ENCODE measurements around the gene SDC4.

SDC4 gene

GRCh38 chr20:45318386-45318939 is 29.8 kb downstream of the SDC4 start:
- DNase-seq (ENCODE audit: low spot score) = no peak

GRCh38 chr20:45317826-45318225 is 30.4 kb downstream of the SDC4 start:
- DNase-seq (ENCODE audit: low spot score) = no peak

GRCh38 chr20:45316150-45317080 is 31.8 kb downstream of the SDC4 start:
- no peak for DNase-seq (ENCODE audit: low spot score)

GRCh38 chr20:45315672-45316071 is 32.6 kb downstream of the SDC4 start:
- DNase-seq (ENCODE audit: low spot score) = no peak

GRCh38 chr20:45313943-45314342 is 34.3 kb downstream of the SDC4 start:
- no peak for DNase-seq (ENCODE audit: low spot score)

- DNase-seq (ENCODE audit: low spot score) = no peak
Observed at GRCh38 chr20:45313065-45313695, 35.0 kb downstream of the SDC4 start.

GRCh38 chr20:45312241-45312640 is 36.0 kb downstream of the SDC4 start:
- DNase-seq (ENCODE audit: low spot score) = no peak

GRCh38 chr20:45311589-45312211 is 36.5 kb downstream of the SDC4 start:
- DNase-seq (ENCODE audit: low spot score) = peak; percentile 59

- DNase-seq (ENCODE audit: low spot score) = no peak
Observed at GRCh38 chr20:45309075-45309474, 39.1 kb downstream of the SDC4 start.

GRCh38 chr20:45308117-45308778 is 40.0 kb downstream of the SDC4 start, which contains the start of gene MATN4:
Gene MATN4, minus strand, starts transcription at chr20:45308299. Its CDS starts 2,717 bp downstream, at chr20:45305582.
- no peak for DNase-seq (ENCODE audit: low spot score)

- no peak for DNase-seq (ENCODE audit: low spot score)
Observed at GRCh38 chr20:45307076-45307640, 41.1 kb downstream of the SDC4 start.

GRCh38 chr20:45306431-45306982 is 41.7 kb downstream of the SDC4 start, which contains the start of gene RBPJL:
Gene RBPJL, plus strand, starts transcription at chr20:45306840. Its CDS starts 83 bp downstream, at chr20:45306923.
- DNase-seq (ENCODE audit: low spot score) = no peak

GRCh38 chr20:45305262-45305661 is 43.0 kb downstream of the SDC4 start:
- no peak for DNase-seq (ENCODE audit: low spot score)

- DNase-seq (ENCODE audit: low spot score) = no peak
Observed at GRCh38 chr20:45304464-45304999, 43.7 kb downstream of the SDC4 start.

GRCh38 chr20:45303586-45304463 is 44.4 kb downstream of the SDC4 start:
- no peak for DNase-seq (ENCODE audit: low spot score)

- DNase-seq (ENCODE audit: low spot score) = no peak
Observed at GRCh38 chr20:45301824-45302271, 46.4 kb downstream of the SDC4 start.

- DNase-seq (ENCODE audit: low spot score) = no peak
Observed at GRCh38 chr20:45300961-45301360, 47.3 kb downstream of the SDC4 start.

- no peak for DNase-seq (ENCODE audit: low spot score)
Observed at GRCh38 chr20:45299786-45300185, 48.4 kb downstream of the SDC4 start.

- no peak for DNase-seq (ENCODE audit: low spot score)
Observed at GRCh38 chr20:45297786-45298497, 50.3 kb downstream of the SDC4 start.

All from COLO829 (cell line).